Jurkat, Clone E6-1 (cell line): ENCODE results near the gene B3GAT2.
A peak's percentile ranks its signal among the peaks of the same experiment; 100 is the strongest.

Source experiments
- DNase-seq: peaks from one replicate; pipeline ENCODE4 v3.0.0-alpha.2; 2011; ENCODE audit warnings: low read depth, low spot score
- H3K4me3 ChIP-seq: 2 replicates; pipeline ENCODE4 v1.5.1; 2011; ENCODE audit warnings: mild to moderate bottlenecking, low read length, control low read depth, moderate library complexity

The B3GAT2 gene

DNA sequence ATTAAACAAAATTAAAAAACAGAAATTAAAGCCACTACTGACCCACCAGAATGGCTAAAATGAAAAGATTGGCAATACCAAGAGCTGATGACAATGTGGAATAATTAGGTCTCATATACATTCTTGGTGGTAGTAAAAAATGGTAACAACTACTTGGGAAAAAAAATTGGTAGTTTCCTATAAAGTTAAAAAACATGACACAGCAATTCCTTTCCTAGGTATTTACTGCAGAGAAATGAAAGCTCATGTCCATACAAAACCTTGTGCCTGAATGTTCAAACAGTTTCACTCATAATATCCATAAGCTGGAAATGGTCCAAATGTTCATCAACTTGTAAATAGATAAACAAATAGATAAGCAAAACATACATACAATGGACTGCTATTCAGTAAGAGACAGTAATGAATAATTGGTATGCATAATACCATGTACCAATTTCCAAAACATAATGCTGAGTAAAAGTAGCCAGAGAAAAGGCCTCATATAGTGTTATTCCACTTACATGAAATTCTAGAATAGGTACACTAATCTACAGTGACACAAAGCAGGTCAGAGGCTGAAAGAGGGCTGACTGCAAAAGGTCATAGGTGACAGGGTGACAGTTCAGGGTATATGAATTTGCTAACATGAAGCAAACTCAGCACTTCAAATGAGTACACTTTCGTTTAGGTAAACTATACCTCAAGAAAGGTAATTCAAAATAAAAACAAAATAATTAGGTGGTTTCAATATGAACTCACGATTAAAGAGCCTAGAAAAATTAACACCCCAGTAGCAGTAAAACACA, 53.0 kb downstream of the B3GAT2 start:
- no peak overlapping the region for H3K4me3 ChIP-seq
- no peak for DNase-seq

DNA sequence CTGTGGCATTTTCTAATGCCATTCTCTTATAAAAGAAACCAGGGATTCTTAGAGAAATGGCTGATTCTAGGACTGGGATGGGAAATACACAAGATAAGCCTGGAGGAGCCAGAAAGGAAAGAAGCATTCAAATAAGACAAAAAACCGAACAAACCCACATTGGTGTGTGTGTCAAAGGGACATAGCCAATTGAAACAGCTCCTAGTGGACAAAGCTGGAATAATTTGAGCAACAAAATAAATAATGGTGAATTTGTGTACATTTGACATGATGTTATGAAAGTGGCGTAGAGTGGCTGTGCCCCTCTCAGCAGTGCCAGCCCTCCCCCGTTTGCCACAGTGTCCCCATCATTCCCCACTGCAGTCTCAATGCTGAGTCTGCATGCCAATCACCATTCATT, 55.5 kb downstream of the B3GAT2 start:
- DNase-seq: peak; percentile 7

GRCh38 chr6:70900047-70900446, 56.8 kb downstream of the B3GAT2 start:
- no peak for DNase-seq
- no peak overlapping the region for H3K4me3 ChIP-seq

More for the DNA sequence above, 55.5 kb downstream of the B3GAT2 start:
- H3K4me3 ChIP-seq: no peak overlapping the region

GRCh38 chr6:70894001-70894400, 62.9 kb downstream of the B3GAT2 start:
- DNase-seq: no peak
- H3K4me3 ChIP-seq: no peak overlapping the region

DNA sequence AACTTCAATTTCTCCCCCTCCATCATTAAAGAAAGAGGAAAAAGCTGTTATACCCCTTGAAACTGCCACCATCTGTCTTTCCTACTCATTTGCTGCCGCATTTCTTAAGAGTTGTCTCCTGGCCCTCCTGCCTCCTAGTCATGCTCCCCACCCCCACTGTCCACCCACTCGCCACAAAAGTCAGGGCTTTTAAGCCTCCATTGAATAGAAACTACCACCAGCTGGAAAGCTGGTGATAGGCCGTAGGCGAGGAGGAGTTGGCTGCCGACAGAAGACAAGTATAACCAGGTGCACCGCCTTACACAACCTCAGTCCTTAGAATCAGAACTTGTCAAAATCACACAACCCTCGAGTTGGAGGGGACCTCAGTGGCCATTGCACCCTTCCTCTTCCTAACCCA, 67.6 kb downstream of the B3GAT2 start:
- DNase-seq: no peak
- no peak overlapping the region for H3K4me3 ChIP-seq

DNA sequence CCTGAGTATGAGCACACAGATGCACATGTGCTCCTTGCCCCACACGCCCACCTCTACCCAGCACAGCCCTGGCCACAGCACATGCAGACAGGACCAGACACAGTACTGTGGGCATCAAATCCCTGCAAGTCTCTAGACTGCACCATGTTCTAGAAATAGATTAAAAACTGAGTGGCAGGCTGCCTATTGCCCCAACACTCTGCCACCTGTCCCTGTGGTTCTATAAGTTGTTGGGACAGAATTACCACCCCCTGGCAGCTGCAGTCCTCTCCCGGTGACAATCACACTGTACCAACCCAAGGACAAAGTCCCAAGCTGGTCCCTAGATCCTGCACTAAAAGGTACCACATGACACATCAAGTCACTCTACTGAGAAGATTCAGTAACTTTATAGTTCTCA, 70.2 kb downstream of the B3GAT2 start:
- DNase-seq: no peak

GRCh38 chr6:70886071-70886470, 70.8 kb downstream of the B3GAT2 start:
- no peak for DNase-seq
- H3K4me3 ChIP-seq: no peak overlapping the region

More for the DNA sequence above, 70.2 kb downstream of the B3GAT2 start:
- H3K4me3 ChIP-seq: no peak overlapping the region

GRCh38 chr6:70884074-70884983, 72.5 kb downstream of the B3GAT2 start:
- no peak overlapping the region for H3K4me3 ChIP-seq
- peak; percentile 24 for DNase-seq

- no peak for DNase-seq
- no peak overlapping the region for H3K4me3 ChIP-seq
Measured at GRCh38 chr6:70879496-70879895, 77.4 kb downstream of the B3GAT2 start.

DNA sequence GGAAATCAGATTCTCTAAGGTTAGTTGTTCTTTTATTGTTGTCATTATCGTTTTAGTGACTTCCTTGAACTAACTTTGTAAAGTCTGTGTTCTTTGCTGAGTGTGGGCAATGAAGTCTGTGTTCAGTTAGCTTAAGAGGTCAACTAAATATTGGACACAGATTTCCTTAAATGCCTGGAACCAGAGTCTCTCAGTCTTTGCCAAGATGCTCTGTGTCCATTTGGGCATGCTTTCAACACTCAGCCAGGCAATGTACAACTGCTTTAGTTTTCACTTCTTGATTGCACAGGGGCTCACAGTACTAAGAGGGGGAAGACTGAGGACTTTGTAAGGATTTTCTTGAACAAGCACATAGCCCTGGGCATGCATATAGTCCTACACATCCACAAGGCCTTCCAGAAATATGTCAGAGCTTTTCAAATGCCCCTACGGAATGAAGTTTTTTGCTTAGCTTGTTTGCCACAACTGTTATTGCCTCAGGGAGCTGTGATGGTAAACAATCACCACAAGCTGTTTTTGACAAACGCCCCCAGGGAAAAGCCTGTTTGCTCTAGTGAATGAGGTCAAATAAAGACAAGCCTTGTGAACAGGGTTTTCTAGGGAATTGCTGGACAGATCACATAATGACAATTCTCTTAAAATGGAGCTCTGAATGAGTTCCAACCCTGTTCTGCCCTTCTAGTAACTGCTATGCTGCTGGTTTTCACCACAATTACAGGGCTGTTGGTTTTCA, 82.5 kb downstream of the B3GAT2 start:
- no peak for DNase-seq
- H3K4me3 ChIP-seq: no peak overlapping the region

GRCh38 chr6:70872469-70872868, 84.4 kb downstream of the B3GAT2 start:
- DNase-seq: no peak
- no peak overlapping the region for H3K4me3 ChIP-seq

- H3K4me3 ChIP-seq: no peak overlapping the region
- no peak for DNase-seq
Measured at GRCh38 chr6:70864401-70864800, 92.5 kb downstream of the B3GAT2 start.

- no peak for DNase-seq
- H3K4me3 ChIP-seq: no peak overlapping the region
Measured at GRCh38 chr6:70863343-70863742, 93.5 kb downstream of the B3GAT2 start.

GRCh38 chr6:70860920-70861319, 95.9 kb downstream of the B3GAT2 start:
- no peak for DNase-seq
- no peak overlapping the region for H3K4me3 ChIP-seq

DNA sequence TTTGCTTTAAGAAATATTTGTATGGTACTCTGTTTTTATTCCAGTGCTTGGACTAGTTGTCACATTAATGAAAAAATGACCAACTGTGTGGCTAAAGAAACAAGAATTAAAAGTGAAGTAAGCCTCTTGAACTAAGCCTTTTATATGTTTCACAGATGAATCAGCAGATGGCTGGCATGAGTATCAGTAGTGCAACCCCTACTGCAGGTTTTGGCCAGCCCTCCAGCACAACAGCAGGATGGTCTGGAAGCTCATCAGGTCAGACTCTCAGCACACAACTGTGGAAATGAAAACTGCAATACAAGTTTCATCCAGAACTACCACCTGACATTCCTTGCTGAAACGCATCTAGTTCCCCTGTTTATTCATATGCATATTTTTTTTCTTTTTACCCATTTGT, 96.8 kb downstream of the B3GAT2 start:
- H3K4me3 ChIP-seq: no peak overlapping the region
- no peak for DNase-seq

GRCh38 chr6:70857387-70858077, 99.3 kb downstream of the B3GAT2 start:
- DNase-seq: no peak
- no peak overlapping the region for H3K4me3 ChIP-seq

GRCh38 chr6:70852667-70853246, 104.1 kb downstream of the B3GAT2 start:
- DNase-seq: no peak
- no peak overlapping the region for H3K4me3 ChIP-seq

DNA sequence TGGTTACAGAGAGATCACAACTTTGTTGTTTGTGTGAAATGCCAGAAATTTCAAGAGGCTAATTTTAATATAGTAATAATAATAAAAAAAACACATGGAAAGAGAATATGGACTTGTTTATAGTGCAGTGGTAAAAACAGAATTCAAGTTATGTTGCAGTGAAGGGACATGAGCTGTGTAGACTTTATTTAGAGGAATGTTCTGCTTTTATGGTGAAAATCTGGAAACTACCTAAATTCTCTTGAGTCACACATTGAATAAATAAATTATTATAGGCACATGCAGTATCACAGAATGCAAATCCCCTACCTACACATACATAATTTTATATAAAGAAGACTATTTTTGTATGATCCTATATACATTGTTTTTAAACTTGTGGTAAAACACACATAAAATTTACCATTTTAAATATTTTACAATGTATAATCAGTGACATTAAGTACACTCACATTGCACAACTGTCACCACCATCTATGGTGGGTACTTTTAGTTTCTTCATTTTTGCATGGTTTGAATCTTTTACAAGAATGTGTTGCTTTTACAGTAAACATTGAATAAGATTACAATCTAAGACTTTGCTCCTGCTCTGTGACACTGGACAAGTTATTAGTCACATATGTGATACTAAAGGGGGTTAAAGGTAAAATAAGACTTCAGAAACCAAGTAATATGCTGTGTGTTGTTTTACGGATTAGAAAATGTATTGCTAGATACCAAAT, 107.4 kb downstream of the B3GAT2 start:
- no peak for DNase-seq
- H3K4me3 ChIP-seq: no peak overlapping the region
